ENCODE results near the gene APAF1.

DNA sequence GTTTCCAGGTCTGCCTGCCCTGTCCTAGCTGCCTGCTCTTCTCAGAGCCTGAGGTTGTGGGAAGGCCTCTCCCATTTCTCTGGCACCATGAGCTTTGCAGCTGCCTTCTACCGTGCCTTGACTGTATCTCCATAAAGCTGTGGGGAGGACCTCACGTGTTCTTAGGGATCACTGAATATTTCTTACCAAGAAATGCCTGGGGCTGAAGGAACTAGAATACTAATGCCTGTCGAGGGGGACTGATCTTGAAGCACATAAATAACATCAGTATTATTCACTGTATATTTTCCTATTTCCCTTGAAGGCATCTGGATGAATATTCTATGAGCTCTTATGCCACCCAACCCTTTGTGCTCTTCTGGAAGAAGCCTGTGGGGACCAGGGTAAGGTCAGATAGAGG, 103.4 kb downstream of the APAF1 start:
- TF ChIP-seq EZH2 (IDR thresholded peaks at IDR 0.05; ENCODE audit: borderline replicate concordance, insufficient read depth, low read depth, low read length, poor library complexity, severe bottlenecking) = no peak
- TF ChIP-seq, protein P1, sequence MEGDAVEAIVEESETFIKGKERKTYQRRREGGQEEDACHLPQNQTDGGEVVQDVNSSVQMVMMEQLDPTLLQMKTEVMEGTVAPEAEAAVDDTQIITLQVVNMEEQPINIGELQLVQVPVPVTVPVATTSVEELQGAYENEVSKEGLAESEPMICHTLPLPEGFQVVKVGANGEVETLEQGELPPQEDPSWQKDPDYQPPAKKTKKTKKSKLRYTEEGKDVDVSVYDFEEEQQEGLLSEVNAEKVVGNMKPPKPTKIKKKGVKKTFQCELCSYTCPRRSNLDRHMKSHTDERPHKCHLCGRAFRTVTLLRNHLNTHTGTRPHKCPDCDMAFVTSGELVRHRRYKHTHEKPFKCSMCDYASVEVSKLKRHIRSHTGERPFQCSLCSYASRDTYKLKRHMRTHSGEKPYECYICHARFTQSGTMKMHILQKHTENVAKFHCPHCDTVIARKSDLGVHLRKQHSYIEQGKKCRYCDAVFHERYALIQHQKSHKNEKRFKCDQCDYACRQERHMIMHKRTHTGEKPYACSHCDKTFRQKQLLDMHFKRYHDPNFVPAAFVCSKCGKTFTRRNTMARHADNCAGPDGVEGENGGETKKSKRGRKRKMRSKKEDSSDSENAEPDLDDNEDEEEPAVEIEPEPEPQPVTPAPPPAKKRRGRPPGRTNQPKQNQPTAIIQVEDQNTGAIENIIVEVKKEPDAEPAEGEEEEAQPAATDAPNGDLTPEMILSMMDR (IDR thresholded peaks at IDR 0.05) = no peak
